B cell (primary cell): ENCODE data around the gene SLC35B3. TPM values are rescaled to one million over a fixed set of nuclear protein-coding genes. Genes with fewer than 3 reads are reported as not detected.
"Not testable (repeated sequence)": the region's sequence is repeated elsewhere in the genome, so short reads cannot be mapped to it uniquely, and the experiment has no call there.

Experiments
- ATAC-seq: fragments of 200-7000 bp; cut with Tn5 transposase; one replicate; pipeline ENCODE4 v1.10.0; 2021; ENCODE audit warnings: low read depth, mild to moderate bottlenecking, moderate number of reproducible peaks, moderate library complexity
- CTCF ChIA-PET: fragments of 350-600 bp; sonication (Branson Sonifier 250); formaldehyde crosslinking; loops from one replicate; lab custom pipeline; 2021; ENCODE audit warnings: antibody characterized with exemption, inconsistent platforms; lab: Charles Lee
- POLR2A ChIA-PET: fragments of 350-600 bp; sonication (Branson Sonifier 250); formaldehyde crosslinking; loops from one replicate; lab custom pipeline; 2021; ENCODE audit warnings: antibody characterized with exemption; lab: Charles Lee
- DNase-seq: peaks from one replicate; pipeline ENCODE4 v3.0.0; 2013
- H2AFZ ChIP-seq: 2 replicates; pipeline ENCODE4 v1.6.1; 2012; ENCODE audit warnings: mild to moderate bottlenecking, low read depth, low read length; ENCODE audit not compliant: insufficient read depth, poor library complexity, severe bottlenecking
- H3K27ac ChIP-seq, 2 donors: 1 replicate in 1 of 2; 2 replicates in 1 of 2; pipeline ENCODE4 v1.5.1; 2012 to 2013; ENCODE audit warnings: low read length in 2 of 2, mild to moderate bottlenecking in 2 of 2, moderate library complexity in 1 of 2
- H3K27me3 ChIP-seq, 4 experiments: fragments of 200-600 bp in 1 of 4; sonication (generic) in 1 of 4; replicated peaks in 1 of 4; 1 replicate in 2 of 4; 2 replicates in 2 of 4; pipeline versions ENCODE4 v1.6.1 to v1.7.0; 2013 to 2016; ENCODE audit warnings: low read length in 3 of 4, mild to moderate bottlenecking in 2 of 4, mixed read lengths in 1 of 4, moderate library complexity in 1 of 4; ENCODE audit not compliant: insufficient read depth in 4 of 4, control insufficient read depth in 3 of 4; ENCODE audit errors: control extremely low read depth in 1 of 4
- H3K36me3 ChIP-seq, 2 experiments: replicated peaks in 1 of 2; 1 replicate in 1 of 2; 2 replicates in 1 of 2; pipeline versions ENCODE4 v1.6.1 to v1.7.1; 2013; ENCODE audit warnings: low read length in 1 of 2; ENCODE audit not compliant: insufficient read depth in 2 of 2, control insufficient read depth in 1 of 2; ENCODE audit errors: control extremely low read depth in 1 of 2, extremely low read depth in 1 of 2
- H3K4me1 ChIP-seq, 2 donors: fragments of 200-600 bp in 1 of 2; sonication (generic) in 1 of 2; 1 replicate in 1 of 2; 2 replicates in 1 of 2; pipeline versions ENCODE4 v1.5.1 to v1.6.1; 2013 to 2017; ENCODE audit warnings: low read length in 2 of 2; ENCODE audit not compliant: control insufficient read depth in 2 of 2, insufficient read depth in 2 of 2
- H3K4me2 ChIP-seq: replicated peaks from 2 replicates; pipeline ENCODE3; 2012; ENCODE audit warnings: mild to moderate bottlenecking, low read depth, low read length; ENCODE audit not compliant: poor library complexity, severe bottlenecking
- H3K4me3 ChIP-seq, 5 experiments: fragments of 200-600 bp in 1 of 5; sonication (generic) in 1 of 5; 1 replicate in 3 of 5; 2 replicates in 2 of 5; pipeline versions ENCODE4 v1.5.1 to v1.7.0; 2011 to 2016; ENCODE audit warnings: low read length in 4 of 5, mild to moderate bottlenecking in 4 of 5, low read depth in 2 of 5, control low read depth in 1 of 5, moderate library complexity in 1 of 5; ENCODE audit not compliant: insufficient read depth in 1 of 5; ENCODE audit errors: control extremely low read depth in 1 of 5, extremely low read depth in 1 of 5
- H3K79me2 ChIP-seq: fragments of 200-600 bp; sonication (generic); one replicate; pipeline ENCODE4 v1.6.0; 2016; ENCODE audit warnings: low read length; ENCODE audit not compliant: control insufficient read depth, insufficient read depth
- H3K9ac ChIP-seq: fragments of 200-600 bp; sonication (generic); 2 replicates; pipeline ENCODE4 v1.6.1; 2017; ENCODE audit warnings: mild to moderate bottlenecking, low read length, moderate library complexity
- H3K9me3 ChIP-seq, 3 donors: one replicate each; pipeline versions ENCODE4 v1.6.1 to v1.7.1; 2013; ENCODE audit warnings: low read length in 2 of 3; ENCODE audit not compliant: control insufficient read depth in 2 of 3, insufficient read depth in 1 of 3; ENCODE audit errors: control extremely low read depth in 1 of 3
- H4K20me1 ChIP-seq: 2 replicates; pipeline ENCODE4 v1.6.0; 2012; ENCODE audit warnings: mild to moderate bottlenecking, low read length; ENCODE audit not compliant: insufficient read depth, control insufficient read depth, poor library complexity, severe bottlenecking
- H3K27ac Mint-ChIP-seq: one replicate; pipeline ENCODE4 v1.8.0; 2021; ENCODE audit warnings: mixed read lengths
- H3K27me3 Mint-ChIP-seq: one replicate; pipeline ENCODE4 v1.8.0; 2021; ENCODE audit warnings: mixed read lengths
- H3K4me1 Mint-ChIP-seq: one replicate; pipeline ENCODE4 v1.8.0; 2021; ENCODE audit warnings: mixed read lengths
- H3K4me3 Mint-ChIP-seq: one replicate; pipeline ENCODE4 v1.8.0; 2021; ENCODE audit warnings: mixed read lengths
- H3K9me3 Mint-ChIP-seq: one replicate; pipeline ENCODE4 v1.8.0; 2022; ENCODE audit warnings: mixed read lengths; ENCODE audit not compliant: insufficient read depth
- EZH2 ChIP-seq: IDR thresholded peaks from 2 replicates; pipeline ENCODE4 v1.6.1; 2012; ENCODE audit warnings: borderline replicate concordance, low read depth, mild to moderate bottlenecking, moderate library complexity, low read length; ENCODE audit not compliant: insufficient read depth, poor library complexity, severe bottlenecking
- WGBS: methylation state at CpG from one replicate; pipeline ENCODE4 v1.1.5; 2013; ENCODE audit warnings: missing lambda C conversion rate; ENCODE audit not compliant: insufficient coverage; 5-methylcytosine and 5-hydroxymethylcytosine counted together
- intact Hi-C: fragments of 100-400 bp; cut with micrococcal nuclease; formaldehyde crosslinking; loops from one replicate; pipeline ENCODE4 v1.10.0; 2022
- polyA plus RNA-seq: library from polyadenylated mRNA; depleted of rRNA; stranded (reverse); fragments of >200 nt; gene quantifications from 2 replicates; pipeline ENCODE4 v1.2.3, GENCODE V29; 2012
- total RNA-seq, 2 donors: library from RNA; stranded (reverse); fragments of 120-200 nt in 1 of 2; gene quantifications; 1 replicate in 1 of 2; 2 replicates in 1 of 2; pipeline versions ENCODE4 v1.2.3 to v1.2.4, GENCODE V29; 2013 to 2022
- TF ChIP-seq, protein P1 (sequence below): fragments of 200-600 bp; IDR thresholded peaks from one replicate; pipeline ENCODE4 v1.8.0; 2022; ENCODE audit warnings: antibody characterized with exemption, mild to moderate bottlenecking

SLC35B3 gene
- total and polyA plus RNA-seq, 2 donors (not counting 1 experiment from before 2014, with no cell fraction given), result 9.5 to 17.1 TPM

DNA sequence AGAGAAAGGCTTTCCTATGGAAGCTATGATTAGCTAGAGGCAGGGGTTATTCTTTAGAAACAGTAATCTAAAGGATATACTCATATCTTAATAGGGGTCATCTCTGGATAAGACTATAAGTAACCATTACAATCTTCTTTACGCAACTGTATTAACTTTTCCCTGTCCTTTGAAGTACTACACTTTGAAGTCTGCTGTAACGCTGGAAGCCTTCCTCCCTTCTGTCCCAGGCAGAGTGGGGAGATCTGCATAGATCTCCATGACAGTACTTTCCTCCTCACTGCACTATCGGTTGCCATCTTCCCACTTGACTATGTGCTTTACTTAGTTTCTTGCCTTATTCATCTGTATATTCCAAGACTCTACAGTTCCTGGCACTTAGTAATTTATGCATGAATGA lies 20.1 kb downstream of the SLC35B3 start:
- ATAC-seq (no peak), DNase-seq (no peak)
- Histone ChIP-seq H3K79me2 (no peaks in the 10 kb centered on the region), H3K27me3 (no peaks in the 10 kb centered on the region), H3K4me2 (no peak overlapping the region), H4K20me1 (no peaks in the 10 kb centered on the region), H3K9ac (no peak overlapping the region), H3K27ac (no peak overlapping the region), H3K4me3 (no peak overlapping the region), H3K9me3 (no peaks in the 10 kb centered on the region), H3K4me1 (no peaks in the 10 kb centered on the region), H2AFZ (no peak overlapping the region), H3K36me3 (peaks cover 25 to 64% of the 10 kb centered on the region in 2 experiments)
- no peaks in the 10 kb centered on the region for H3K4me1 Mint-ChIP-seq
- no peak overlapping the region for H3K27ac Mint-ChIP-seq
- no peaks in the 10 kb centered on the region for H3K9me3 Mint-ChIP-seq
- H3K4me3 Mint-ChIP-seq, result no peak overlapping the region
- WGBS, result 100% methylated on average over 1 of the region's 3 CpGs
- intact Hi-C loops, result no loop called here
- POLR2A ChIA-PET, result no interaction called here
- H3K27me3 Mint-ChIP-seq, result no peaks in the 10 kb centered on the region
- no peak for TF ChIP-seq EZH2
- TF ChIP-seq, protein P1, sequence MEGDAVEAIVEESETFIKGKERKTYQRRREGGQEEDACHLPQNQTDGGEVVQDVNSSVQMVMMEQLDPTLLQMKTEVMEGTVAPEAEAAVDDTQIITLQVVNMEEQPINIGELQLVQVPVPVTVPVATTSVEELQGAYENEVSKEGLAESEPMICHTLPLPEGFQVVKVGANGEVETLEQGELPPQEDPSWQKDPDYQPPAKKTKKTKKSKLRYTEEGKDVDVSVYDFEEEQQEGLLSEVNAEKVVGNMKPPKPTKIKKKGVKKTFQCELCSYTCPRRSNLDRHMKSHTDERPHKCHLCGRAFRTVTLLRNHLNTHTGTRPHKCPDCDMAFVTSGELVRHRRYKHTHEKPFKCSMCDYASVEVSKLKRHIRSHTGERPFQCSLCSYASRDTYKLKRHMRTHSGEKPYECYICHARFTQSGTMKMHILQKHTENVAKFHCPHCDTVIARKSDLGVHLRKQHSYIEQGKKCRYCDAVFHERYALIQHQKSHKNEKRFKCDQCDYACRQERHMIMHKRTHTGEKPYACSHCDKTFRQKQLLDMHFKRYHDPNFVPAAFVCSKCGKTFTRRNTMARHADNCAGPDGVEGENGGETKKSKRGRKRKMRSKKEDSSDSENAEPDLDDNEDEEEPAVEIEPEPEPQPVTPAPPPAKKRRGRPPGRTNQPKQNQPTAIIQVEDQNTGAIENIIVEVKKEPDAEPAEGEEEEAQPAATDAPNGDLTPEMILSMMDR, result no peak
- CTCF ChIA-PET, result no interaction called here

DNA sequence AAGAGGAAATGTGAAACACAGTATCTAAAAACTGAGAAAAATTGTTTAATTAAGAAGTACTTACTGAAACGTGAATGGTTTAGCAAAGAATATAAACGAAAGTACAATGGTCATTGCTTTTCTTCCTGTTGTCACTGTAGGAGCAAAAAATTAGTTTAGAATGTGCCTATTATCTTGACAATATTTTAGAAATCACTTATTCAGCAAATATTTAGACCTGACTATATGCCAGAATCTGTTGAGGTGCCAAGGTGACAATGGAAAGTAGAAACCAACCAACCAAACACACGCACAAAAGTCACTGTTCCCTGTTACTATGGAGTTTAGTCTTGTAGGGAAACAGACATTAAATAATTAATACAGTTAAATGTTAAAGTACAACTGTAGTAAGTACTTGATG lies 20.5 kb downstream of the SLC35B3 start:
- CTCF ChIA-PET, result no interaction called here
- H3K4me3 Mint-ChIP-seq, result no peak overlapping the region

DNA sequence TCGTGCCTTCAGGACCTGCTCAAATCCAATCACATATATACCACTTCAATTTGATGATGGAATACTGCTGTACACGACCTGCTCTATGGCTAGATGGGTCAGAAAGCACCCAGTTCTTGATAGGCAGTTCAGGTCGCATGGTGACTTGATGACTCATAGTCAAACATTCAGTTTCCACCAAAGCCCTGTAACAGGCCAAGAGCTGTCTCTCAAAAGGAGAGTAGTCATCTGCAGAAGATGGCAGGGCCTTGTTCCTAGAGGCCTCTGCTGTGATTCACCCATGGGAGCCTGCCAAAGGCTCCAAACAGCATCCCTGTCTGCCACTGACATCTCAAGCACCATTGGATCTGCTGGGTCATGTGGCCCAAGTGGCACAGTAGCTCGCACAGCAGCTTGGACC lies 29.4 kb downstream of the SLC35B3 start:
- H3K27me3 Mint-ChIP-seq, H3K27ac Mint-ChIP-seq, intact Hi-C loops, H4K20me1 ChIP-seq, H3K4me3 Mint-ChIP-seq, H2AFZ ChIP-seq, H3K4me2 ChIP-seq, DNase-seq, H3K9me3 Mint-ChIP-seq, H3K27me3 ChIP-seq, ATAC-seq, H3K27ac ChIP-seq, H3K9ac ChIP-seq, H3K4me3 ChIP-seq, POLR2A ChIA-PET, H3K79me2 ChIP-seq, CTCF ChIA-PET, H3K4me1 ChIP-seq, H3K36me3 ChIP-seq, H3K4me1 Mint-ChIP-seq, H3K9me3 ChIP-seq: not testable (repeated sequence)
- 79% methylated on average over 2 of the region's 4 CpGs for WGBS

More for the DNA sequence above, 20.5 kb downstream of the SLC35B3 start:
- ATAC-seq (no peak), DNase-seq (no peak)
- WGBS, result no CpG with 5 or more reads among the region's 3 CpGs
- Histone ChIP-seq H4K20me1 (no peaks in the 10 kb centered on the region), H3K36me3 (peaks cover 24 to 63% of the 10 kb centered on the region in 2 experiments), H3K9ac (no peak overlapping the region), H3K79me2 (no peaks in the 10 kb centered on the region), H3K27me3 (no peaks in the 10 kb centered on the region), H2AFZ (no peak overlapping the region), H3K27ac (no peak overlapping the region), H3K4me1 (no peaks in the 10 kb centered on the region), H3K9me3 (no peaks in the 10 kb centered on the region), H3K4me2 (no peak overlapping the region), H3K4me3 (no peak overlapping the region)
- Mint-ChIP-seq H3K9me3 (no peaks in the 10 kb centered on the region), H3K27me3 (no peaks in the 10 kb centered on the region), H3K27ac (no peak overlapping the region), H3K4me1 (no peaks in the 10 kb centered on the region)
- intact Hi-C loops, result no loop called here
- POLR2A ChIA-PET, result no interaction called here
- TF ChIP-seq, protein P1, result no peak
- TF ChIP-seq EZH2, result no peak
